ENCODE data around the gene PCNX2. TPM values are rescaled to one million over a fixed set of nuclear protein-coding genes. Genes with fewer than 3 reads are reported as not detected.

Gene PCNX2
- polyA plus RNA-seq, 1 donor (not counting 4 experiments of a cell fraction or from before 2014, with no cell fraction given) = 18.0 TPM

DNA sequence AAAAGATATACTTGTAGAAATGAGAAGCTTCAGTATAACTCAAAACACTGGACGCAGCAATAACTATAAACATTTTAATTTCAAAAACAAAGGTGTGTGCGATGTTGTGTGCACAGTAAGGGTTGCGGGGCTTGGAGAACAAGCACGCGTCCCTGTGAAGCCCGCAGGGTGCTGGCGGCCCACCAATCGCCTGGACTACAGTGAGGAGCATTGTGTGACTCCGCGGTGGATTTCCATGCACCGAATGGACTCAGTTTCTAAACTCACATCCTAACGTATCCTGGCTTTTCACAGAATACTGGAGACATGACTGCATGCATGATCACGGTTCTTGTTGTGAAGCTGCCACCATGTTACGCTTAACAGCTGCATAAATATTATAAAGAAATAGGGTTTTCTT is 312.1 kb downstream of the PCNX2 start:
- dilution Hi-C loops (cut with MboI; ENCODE audit: extremely low pct_ligation_motif_present, low sequenced_read_pairs) = no loop called here
- Histone ChIP-seq H3K36me3 (ENCODE audit: control insufficient read depth in 2 of 2, extremely low read depth in 1 of 2, insufficient read depth in 2 of 2, low read length in 2 of 2) (peaks cover 7 to 8% of the 10 kb centered on the region in 2 experiments), H3K4me3 (ENCODE audit: control insufficient read depth in 2 of 3, extremely low read depth in 1 of 3, insufficient read depth in 2 of 3, low read depth in 1 of 3, low read length in 3 of 3) (no peak overlapping the region), H3K9me1 (ENCODE audit: control insufficient read depth, extremely low read depth, insufficient read depth, low read length) (no peaks in the 10 kb centered on the region), H3K4me2 (ENCODE audit: control insufficient read depth, extremely low read depth, insufficient read depth, low read depth, low read length) (no peak overlapping the region), H3K27ac (ENCODE audit: control insufficient read depth, insufficient read depth, low read length) (no peak overlapping the region), H2AFZ (ENCODE audit: control insufficient read depth, low read length) (no peak overlapping the region), H3K4me1 (ENCODE audit: control insufficient read depth, extremely low read depth, insufficient read depth, low read length) (peaks cover 18% of the 10 kb centered on the region), H3K9ac (ENCODE audit: control insufficient read depth, extremely low read depth, insufficient read depth, low read length) (no peak overlapping the region), H4K20me1 (ENCODE audit: control insufficient read depth, extremely low read depth, insufficient read depth, low read length) (no peaks in the 10 kb centered on the region), H3K27me3 (ENCODE audit: control insufficient read depth, extremely low read depth, insufficient read depth, low read length) (no peaks in the 10 kb centered on the region), H3K79me2 (ENCODE audit: control insufficient read depth, insufficient read depth, low read length) (no peaks in the 10 kb centered on the region), H3K9me3 (ENCODE audit: control insufficient read depth, low read depth, low read length) (no peaks in the 10 kb centered on the region)
- FAIRE-seq = no peak
- TF ChIP-seq CTCF (optimal IDR thresholded peaks at IDR 0.05 in 1 of 3, IDR thresholded peaks at IDR 0.05 in 1 of 3, conservative IDR thresholded peaks at IDR 0.05 in 1 of 3; ENCODE audit: extremely low read depth in 1 of 3, insufficient read depth in 2 of 3, low read length in 3 of 3) (no peak), EZH2 (IDR thresholded peaks at IDR 0.05; ENCODE audit: low read length) (no peak)
- no peak for DNase-seq (ENCODE audit: low read depth, low spot score)

DNA sequence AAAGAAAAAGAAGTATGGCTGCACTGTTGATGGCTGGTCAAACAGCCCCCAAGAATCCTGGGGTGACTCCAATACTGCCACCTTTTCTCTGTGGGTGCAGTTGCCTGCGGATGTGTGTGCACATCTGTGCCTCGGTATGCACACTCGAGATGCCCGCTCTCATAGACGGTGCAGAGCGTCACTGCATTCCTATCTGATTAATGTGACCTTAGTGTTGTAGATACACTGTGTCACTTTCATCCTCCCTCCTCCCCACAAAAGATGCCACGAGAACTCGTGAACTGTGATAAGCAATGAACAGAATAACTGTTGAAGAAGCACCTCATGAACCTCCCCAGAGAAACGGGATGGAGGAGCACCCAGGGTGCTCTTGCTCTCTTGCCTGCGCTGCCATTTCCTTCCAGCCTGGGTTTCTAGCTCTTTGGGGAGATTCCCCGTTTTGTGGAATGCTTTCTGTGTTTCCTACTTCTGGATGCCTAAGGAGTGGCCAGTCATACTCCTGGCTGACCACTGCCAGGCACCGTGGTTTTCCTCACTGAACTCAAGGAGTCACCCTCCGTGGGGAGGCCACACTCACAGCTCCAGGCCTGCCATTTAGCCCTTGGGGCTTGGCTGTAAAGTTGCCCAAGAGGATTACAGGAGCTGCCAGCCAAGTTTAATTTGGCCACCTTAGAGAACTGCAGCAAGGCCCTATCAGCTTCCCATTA is 313.1 kb downstream of the PCNX2 start:
- Histone ChIP-seq H3K79me2 (ENCODE audit: control insufficient read depth, insufficient read depth, low read length) (no peaks in the 10 kb centered on the region), H3K36me3 (ENCODE audit: control insufficient read depth in 2 of 2, extremely low read depth in 1 of 2, insufficient read depth in 2 of 2, low read length in 2 of 2) (peaks cover 8 to 9% of the 10 kb centered on the region in 2 experiments), H3K27ac (ENCODE audit: control insufficient read depth, insufficient read depth, low read length) (no peak overlapping the region), H4K20me1 (ENCODE audit: control insufficient read depth, extremely low read depth, insufficient read depth, low read length) (no peaks in the 10 kb centered on the region), H2AFZ (ENCODE audit: control insufficient read depth, low read length) (no peak overlapping the region), H3K4me3 (ENCODE audit: control insufficient read depth in 2 of 3, extremely low read depth in 1 of 3, insufficient read depth in 2 of 3, low read depth in 1 of 3, low read length in 3 of 3) (no peak overlapping the region), H3K27me3 (ENCODE audit: control insufficient read depth, extremely low read depth, insufficient read depth, low read length) (no peaks in the 10 kb centered on the region), H3K9me3 (ENCODE audit: control insufficient read depth, low read depth, low read length) (no peaks in the 10 kb centered on the region), H3K4me2 (ENCODE audit: control insufficient read depth, extremely low read depth, insufficient read depth, low read depth, low read length) (no peak overlapping the region), H3K9me1 (ENCODE audit: control insufficient read depth, extremely low read depth, insufficient read depth, low read length) (no peaks in the 10 kb centered on the region), H3K9ac (ENCODE audit: control insufficient read depth, extremely low read depth, insufficient read depth, low read length) (no peak overlapping the region), H3K4me1 (ENCODE audit: control insufficient read depth, extremely low read depth, insufficient read depth, low read length) (peaks cover 10% of the 10 kb centered on the region)
- no peak for TF ChIP-seq CTCF (optimal IDR thresholded peaks at IDR 0.05 in 1 of 3, IDR thresholded peaks at IDR 0.05 in 1 of 3, conservative IDR thresholded peaks at IDR 0.05 in 1 of 3; ENCODE audit: extremely low read depth in 1 of 3, insufficient read depth in 2 of 3, low read length in 3 of 3)
- no peak for TF ChIP-seq EZH2 (IDR thresholded peaks at IDR 0.05; ENCODE audit: low read length)
- FAIRE-seq (no peak), DNase-seq (ENCODE audit: low read depth, low spot score) (no peak)
- dilution Hi-C loops (cut with MboI; ENCODE audit: extremely low pct_ligation_motif_present, low sequenced_read_pairs) = no loop called here
